Activated CD4-positive, alpha-beta T cell treated with anti-CD3 and anti-CD28 coated beads, Interleukin-2, amount 50 U/mL, for 16 hours (primary cell): ENCODE measurements around the gene DAPK1.
A peak's percentile ranks its signal among the peaks of the same experiment; 100 is the strongest.
"Not testable (repeated sequence)": the region's sequence is repeated elsewhere in the genome, so short reads cannot be mapped to it uniquely, and the experiment has no call there.

Experiments
- DNase-seq: peaks from one replicate; pipeline ENCODE4 v3.0.0-alpha.2; 2020

The DAPK1 gene

DNA sequence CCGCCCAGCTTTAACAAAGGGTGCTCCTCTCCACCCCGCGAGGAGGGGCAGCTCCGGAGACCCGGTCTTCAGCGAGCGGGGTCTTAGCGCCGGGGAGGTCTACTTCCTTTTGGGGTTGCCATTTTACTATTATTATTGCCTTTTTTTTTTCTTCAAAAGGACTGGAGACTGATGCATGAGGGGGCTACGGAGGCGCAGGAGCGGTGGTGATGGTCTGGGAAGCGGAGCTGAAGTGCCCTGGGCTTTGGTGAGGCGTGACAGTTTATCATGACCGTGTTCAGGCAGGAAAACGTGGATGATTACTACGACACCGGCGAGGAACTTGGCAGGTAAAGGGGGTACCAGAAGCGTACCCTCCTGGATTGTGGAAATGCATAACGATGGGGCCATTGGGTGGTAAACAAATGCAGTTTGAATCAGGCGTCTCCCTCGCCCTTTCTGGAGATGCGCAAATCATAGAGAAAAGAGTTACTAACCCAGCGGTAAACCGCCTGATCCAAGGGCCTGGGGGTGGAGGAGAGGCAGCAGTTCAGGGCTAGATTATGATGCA is 1.2 kb downstream of the DAPK1 start:
- DNase-seq: no peak

- no peak for DNase-seq
Observed at GRCh38 chr9:87499424-87500017, 1.9 kb downstream of the DAPK1 start.

- peak; percentile 47 for DNase-seq
Observed at GRCh38 chr9:87500491-87501270, 3.0 kb downstream of the DAPK1 start.

DNA sequence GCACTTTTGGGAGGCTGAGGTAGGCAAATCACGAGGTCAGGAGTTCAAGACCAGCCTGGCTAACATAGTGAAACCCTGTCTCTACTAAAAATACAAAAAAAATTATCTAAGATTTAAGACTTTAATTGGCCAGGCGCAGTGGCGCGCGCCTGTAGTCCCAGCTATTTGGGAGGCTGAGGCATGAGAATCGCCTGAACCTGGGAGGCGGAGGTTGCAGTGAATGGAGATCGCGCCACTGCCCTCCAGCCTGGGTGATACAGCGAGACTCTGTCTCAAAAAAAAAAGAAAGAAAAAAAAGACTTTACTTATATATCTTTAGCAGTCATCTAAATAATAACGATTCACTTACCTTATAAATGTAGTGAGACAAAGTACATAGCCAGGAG is 3.6 kb downstream of the DAPK1 start:
- not testable (repeated sequence) for DNase-seq

DNA sequence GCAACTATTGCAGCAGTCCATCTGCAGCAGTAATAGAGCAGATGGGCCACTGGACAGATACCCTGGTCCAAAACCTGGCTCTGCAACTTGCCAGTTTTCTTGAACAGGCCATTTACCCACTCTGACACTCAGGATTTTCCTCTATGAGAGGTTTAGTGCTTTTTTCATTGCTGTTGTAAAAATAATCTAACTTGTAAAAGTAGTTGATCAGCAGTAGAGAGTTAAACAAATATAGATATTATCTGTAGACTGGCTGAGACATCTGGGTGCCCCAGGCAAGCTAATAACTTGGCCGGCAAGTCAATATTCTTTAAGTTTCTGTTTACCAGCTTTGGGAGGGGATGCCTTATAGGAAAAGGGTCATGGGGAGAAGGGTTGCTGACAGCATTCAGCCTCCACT is 4.1 kb downstream of the DAPK1 start:
- no peak for DNase-seq

GRCh38 chr9:87502391-87503221 is 4.9 kb downstream of the DAPK1 start:
- DNase-seq: no peak

- no peak for DNase-seq
Observed at GRCh38 chr9:87503430-87503829, 5.8 kb downstream of the DAPK1 start.

DNA sequence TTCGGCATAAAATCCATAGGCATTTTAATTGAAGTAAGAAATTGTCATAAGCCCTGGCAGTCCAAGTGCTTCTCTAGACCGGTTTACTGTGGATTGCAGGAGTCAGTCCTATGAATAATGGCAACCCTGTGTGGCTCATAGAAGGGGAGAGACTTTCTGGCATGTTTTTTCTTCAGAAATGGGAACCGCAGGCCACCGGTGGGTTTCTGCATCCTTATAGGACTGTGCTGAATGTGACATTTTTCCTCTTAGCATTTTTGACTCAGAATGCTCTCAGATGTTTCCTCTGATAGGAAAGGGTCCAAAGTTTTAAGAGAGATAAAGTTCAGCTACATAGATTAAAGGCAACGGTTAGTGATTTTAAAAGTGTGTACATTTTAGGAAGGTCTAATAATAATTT is 6.3 kb downstream of the DAPK1 start:
- DNase-seq: no peak

DNA sequence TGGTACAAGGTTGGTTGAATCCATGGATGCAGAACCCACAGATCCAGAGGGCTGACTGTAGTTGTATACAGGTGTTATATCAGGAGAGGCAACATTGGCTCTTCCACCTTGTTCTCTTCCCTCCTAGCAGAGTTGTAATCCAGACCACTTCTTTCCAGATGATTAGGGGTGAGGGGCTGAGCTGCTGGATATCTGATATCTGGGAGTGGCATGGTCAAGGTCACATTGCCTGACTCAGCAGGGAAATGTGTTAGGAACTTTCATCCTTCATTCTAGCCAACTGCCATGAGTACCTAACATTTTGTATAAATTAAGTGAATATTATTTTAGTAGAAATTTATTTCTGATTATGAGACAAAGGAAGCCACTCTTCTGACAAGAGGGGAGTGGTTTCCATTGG is 7.3 kb downstream of the DAPK1 start:
- no peak for DNase-seq

DNA sequence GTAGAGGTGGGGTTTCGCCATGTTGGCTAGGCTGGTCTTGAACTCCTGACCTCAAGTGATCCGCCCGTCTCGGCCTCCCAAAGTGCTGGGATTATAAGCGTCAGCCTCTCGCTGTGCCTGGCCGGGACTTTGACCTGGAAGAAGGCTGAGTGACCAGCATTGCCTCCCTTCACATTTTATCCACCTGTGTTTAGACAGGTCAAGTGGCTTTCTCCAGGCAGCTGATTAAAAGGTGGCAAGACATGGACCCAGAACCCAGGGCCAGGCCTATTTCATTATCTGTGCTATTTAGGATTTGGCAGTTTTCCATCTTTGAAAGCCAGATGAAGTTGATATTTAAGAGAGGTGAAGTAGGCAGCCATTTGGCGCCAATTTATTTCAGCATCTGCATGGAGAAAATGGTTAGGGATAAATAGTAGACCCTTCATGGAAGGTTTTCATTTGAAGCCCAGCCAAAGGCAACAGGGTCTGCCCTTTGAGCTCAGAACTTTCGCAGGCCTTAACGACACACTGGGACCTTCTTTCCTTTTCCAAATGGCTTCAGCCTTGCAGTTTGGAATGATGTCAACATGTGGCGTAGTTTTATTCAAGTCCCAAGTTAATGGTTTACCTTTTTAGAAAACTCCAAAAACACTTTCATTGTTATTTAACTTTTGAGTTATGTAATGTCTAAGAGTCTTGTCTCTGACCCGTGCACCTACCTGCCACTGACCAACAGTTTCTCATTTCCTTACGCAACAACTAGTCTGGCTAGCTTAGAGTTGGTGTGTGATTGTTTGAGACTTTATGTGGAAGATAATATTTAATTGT is 8.4 kb downstream of the DAPK1 start:
- DNase-seq: no peak

DNA sequence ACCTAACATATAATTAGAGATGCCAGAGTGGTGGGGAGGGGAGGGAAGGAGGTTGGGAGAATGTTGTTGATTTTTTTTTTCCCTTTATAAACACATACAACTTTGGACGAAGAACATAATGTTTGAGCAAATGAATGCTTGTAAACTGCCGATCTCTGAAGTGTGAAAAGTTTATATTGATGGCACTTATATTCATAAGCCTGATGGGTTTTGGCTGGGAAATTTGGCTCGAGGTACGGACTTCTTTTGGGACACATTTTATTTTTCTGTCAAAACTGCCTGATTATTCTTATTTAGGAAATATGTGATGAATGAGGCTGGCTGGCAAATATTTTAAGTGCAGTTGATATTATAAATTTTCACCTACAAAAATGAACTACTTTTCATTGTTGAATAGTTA is 9.9 kb downstream of the DAPK1 start:
- no peak for DNase-seq

DNA sequence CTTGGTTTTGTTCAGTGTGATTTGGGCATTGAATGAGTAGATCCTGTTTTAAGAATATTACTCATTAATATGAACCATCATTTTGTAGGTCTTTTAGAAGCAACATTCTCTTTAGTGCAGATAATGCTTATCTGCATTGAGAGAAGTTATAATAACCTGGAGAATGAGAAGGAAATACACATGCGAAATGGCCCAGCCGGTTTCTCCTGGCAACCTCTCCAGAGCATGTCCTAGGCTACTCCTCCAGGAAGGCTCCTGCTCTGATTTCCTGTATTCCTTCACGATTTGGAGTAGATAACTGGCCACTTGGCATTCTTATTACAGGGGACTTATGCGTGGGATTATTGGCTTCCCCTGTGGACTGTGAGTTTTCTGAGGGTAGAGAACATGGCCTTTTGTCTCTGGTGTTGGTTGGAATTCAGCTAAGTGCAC is 12.6 kb downstream of the DAPK1 start:
- DNase-seq: no peak

DNA sequence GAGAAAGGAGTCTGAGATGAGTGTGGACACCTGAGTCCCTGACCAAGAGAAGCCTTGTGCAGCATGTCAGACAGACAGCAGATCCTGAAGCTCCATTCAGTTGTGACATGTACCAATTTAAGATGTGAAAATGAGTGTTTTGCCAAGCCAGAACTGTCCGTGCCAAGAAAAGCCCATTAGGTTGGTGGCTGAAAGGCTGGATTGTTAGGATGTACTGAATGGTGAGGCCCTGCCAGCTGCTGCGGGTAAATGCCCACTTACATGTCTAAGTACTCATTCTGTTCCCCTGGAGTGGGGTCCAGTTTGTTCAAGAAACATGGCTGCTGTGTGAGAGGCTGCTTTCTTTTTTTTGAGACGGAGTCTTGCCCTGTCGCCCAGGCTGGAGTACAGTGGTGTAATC is 14.6 kb downstream of the DAPK1 start:
- DNase-seq: no peak

- no peak for DNase-seq
Observed at GRCh38 chr9:87513161-87513560, 15.5 kb downstream of the DAPK1 start.

GRCh38 chr9:87513880-87514535 is 16.3 kb downstream of the DAPK1 start:
- DNase-seq: no peak

- no peak for DNase-seq
Observed at GRCh38 chr9:87515006-87515405, 17.3 kb downstream of the DAPK1 start.

- no peak for DNase-seq
Observed at GRCh38 chr9:87515588-87516221, 18.0 kb downstream of the DAPK1 start.

- no peak for DNase-seq
Observed at GRCh38 chr9:87516222-87516925, 18.7 kb downstream of the DAPK1 start.

DNA sequence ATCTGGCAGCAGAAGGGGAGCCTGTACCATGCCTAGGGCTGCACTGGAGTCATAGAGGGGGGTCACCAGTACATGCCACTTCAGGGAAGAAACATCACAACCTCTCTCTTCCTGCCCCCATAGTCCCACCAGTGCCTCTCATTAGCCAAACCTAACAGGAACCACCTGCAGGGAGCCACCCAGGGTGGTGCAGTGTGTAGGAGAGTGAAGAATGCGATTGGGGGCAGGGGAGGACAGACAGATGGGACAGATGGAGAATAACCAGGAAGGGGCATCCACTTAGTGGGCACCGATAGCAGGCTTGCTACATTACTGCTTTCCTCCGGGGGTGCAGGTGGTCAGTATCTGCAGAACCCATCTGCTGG is 19.2 kb downstream of the DAPK1 start:
- no peak for DNase-seq

GRCh38 chr9:87517732-87518131 is 20.1 kb downstream of the DAPK1 start:
- no peak for DNase-seq

DNA sequence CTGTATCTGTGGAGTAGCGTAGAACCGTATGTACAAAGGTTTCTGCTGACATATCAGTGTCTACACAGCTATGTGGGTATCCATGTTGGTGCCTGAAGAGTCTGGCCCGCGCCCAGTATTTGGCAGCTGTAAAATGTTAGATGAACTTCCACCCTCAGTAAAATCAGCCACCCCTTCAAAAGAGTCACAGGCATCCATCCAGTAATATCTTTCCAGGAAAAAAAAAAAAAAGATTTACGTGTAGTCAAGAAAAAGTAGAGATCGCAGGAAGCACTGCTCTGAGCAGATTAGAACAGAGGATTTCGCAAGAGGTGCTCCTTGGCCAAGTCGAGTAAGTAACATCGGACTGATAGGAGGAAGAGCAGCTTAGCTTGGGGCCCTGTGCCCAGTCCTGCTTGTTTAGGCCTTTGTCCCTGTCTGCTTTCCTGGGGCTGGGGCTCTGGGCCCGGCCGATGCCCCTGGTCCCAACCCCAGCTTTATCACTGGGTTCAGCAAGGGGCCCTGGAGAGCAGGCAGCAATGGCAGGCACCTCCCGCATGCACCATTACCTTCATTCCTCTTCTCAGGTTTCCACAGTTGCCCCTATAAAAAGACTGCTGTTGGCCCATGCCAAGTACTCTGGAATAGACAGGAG is 21.2 kb downstream of the DAPK1 start:
- DNase-seq: no peak
